Esophagus muscularis mucosa (tissue), 4 donors: ENCODE results near the gene LFNG. TPM values are rescaled to one million over a fixed set of nuclear protein-coding genes. Genes with fewer than 3 reads are reported as not detected.
"Not testable (repeated sequence)": the region's sequence is repeated elsewhere in the genome, so short reads cannot be mapped to it uniquely, and the experiment has no call there.

Experiments used
- DNase-seq: peaks from one replicate; pipeline ENCODE4 v3.0.0-alpha.2; 2017; ENCODE audit errors: extremely low spot score
- H3K27ac ChIP-seq, 4 donors: fragments of 200-600 bp; sonication (generic); replicated peaks in 1 of 4; 1 replicate in 3 of 4; 2 replicates in 1 of 4; pipeline ENCODE4 v1.5.1; 2016 to 2019; ENCODE audit warnings: mild to moderate bottlenecking in 1 of 4
- H3K27me3 ChIP-seq, 4 donors: fragments of 200-600 bp; sonication (generic); one replicate each; pipeline versions ENCODE4 v1.5.1 to v1.6.0; 2016 to 2019
- H3K36me3 ChIP-seq, 4 donors: fragments of 200-600 bp; sonication (generic); one replicate each; pipeline ENCODE4 v1.5.1; 2016 to 2019
- H3K4me1 ChIP-seq, 4 donors: fragments of 200-600 bp; sonication (generic); one replicate each; pipeline ENCODE4 v1.5.1; 2016 to 2019
- H3K4me3 ChIP-seq, 4 donors: fragments of 200-600 bp; sonication (generic); 1 replicate in 2 of 4; 2 replicates in 2 of 4; pipeline ENCODE4 v1.5.1; 2016 to 2019; ENCODE audit warnings: mild to moderate bottlenecking in 4 of 4, moderate library complexity in 1 of 4
- H3K9me3 ChIP-seq, 4 donors: fragments of 200-600 bp; sonication (generic); 1 replicate in 3 of 4; 2 replicates in 1 of 4; pipeline ENCODE4 v1.5.1; 2016 to 2019
- CTCF ChIP-seq, 3 experiments: fragments of 200-600 bp in 2 of 3; fragments of 450-650 bp in 1 of 3; sonication (generic) in 2 of 3; IDR thresholded peaks; one replicate each; pipeline ENCODE4 v1.5.1; 2017 to 2019; ENCODE audit warnings: antibody characterized with exemption in 3 of 3, mild to moderate bottlenecking in 2 of 3, moderate library complexity in 1 of 3
- EP300 ChIP-seq: sonication (generic); formaldehyde crosslinking; IDR thresholded peaks from one replicate; pipeline ENCODE4 v1.6.1; 2017; ENCODE audit warnings: antibody characterized with exemption
- POLR2A ChIP-seq: fragments of 450-650 bp; IDR thresholded peaks from one replicate; pipeline ENCODE4 v1.6.1; 2017; ENCODE audit warnings: antibody characterized with exemption, moderate library complexity, mild to moderate bottlenecking, low read depth
- POLR2AphosphoS5 ChIP-seq, 2 donors: sonication (generic); formaldehyde crosslinking; IDR thresholded peaks; one replicate each; pipeline ENCODE4 v1.6.1; 2017; ENCODE audit warnings: antibody characterized with exemption in 2 of 2
- WGBS: methylation state at CpG from one replicate; pipeline ENCODE4 v1.1.5; 2018; 5-methylcytosine and 5-hydroxymethylcytosine counted together
- intact Hi-C: fragments of 100-400 bp; cut with DNase I; formaldehyde crosslinking; loops from one replicate; pipeline ENCODE4 v1.15.1; 2023
- total RNA-seq, 4 donors: library from RNA; depleted of rRNA; stranded (reverse); fragments of >200 nt; gene quantifications; one replicate each; pipeline versions ENCODE4 v1.1.0 to v1.2.1, GENCODE V29; 2016

Gene LFNG
- total RNA-seq, 4 donors from 2014 or later: 6.1 to 10.7 (median 8.3) TPM

GRCh38 chr7:2530071-2530987, 10.8 kb downstream of the LFNG start:
- H3K9me3 ChIP-seq: no peaks in the 10 kb centered on the region
- H3K4me1 ChIP-seq: peaks cover 33 to 66% (median 59%) of the 10 kb centered on the region in 4 donors
- H3K4me3 ChIP-seq: no peak overlapping the region
- peak overlapping the region; percentile 59 to 75 (median 70) for H3K27ac ChIP-seq
- WGBS: 82% methylated on average over 13 of the region's 16 CpGs
- intact Hi-C loops: no loop called here
- no peak for TF ChIP-seq CTCF (IDR thresholded peaks at IDR 0.05)
- TF ChIP-seq POLR2A: no peak
- TF ChIP-seq POLR2AphosphoS5 (IDR thresholded peaks at IDR 0.05): no peak
- no peak for TF ChIP-seq EP300
- DNase-seq: no peak
- H3K27me3 ChIP-seq: peaks cover 0 to 62% (median 3%) of the 10 kb centered on the region in 4 donors
- peaks cover 0 to 29% (median 16%) of the 10 kb centered on the region in 4 donors for H3K36me3 ChIP-seq

GRCh38 chr7:2530994-2531795, 11.6 kb downstream of the LFNG start:
- intact Hi-C loops, H3K9me3 ChIP-seq, H3K4me3 ChIP-seq, DNase-seq: not testable (repeated sequence)
- H3K4me1 ChIP-seq: peaks cover 32 to 58% (median 53%) of the 10 kb centered on the region in 4 donors
- 62% methylated on average over 28 of the region's 43 CpGs for WGBS
- H3K36me3 ChIP-seq: peaks cover 0 to 20% (median 10%) of the 10 kb centered on the region in 4 donors
- peaks cover 0 to 53% (median under 1%) of the 10 kb centered on the region in 4 donors for H3K27me3 ChIP-seq
- H3K27ac ChIP-seq: peak overlapping the region; percentile 59 to 75 (median 70)

GRCh38 chr7:2531796-2532110, 12.2 kb downstream of the LFNG start:
- H3K4me1 ChIP-seq: peaks cover 32 to 53% (median 48%) of the 10 kb centered on the region in 4 donors
- peaks cover 0 to 15% (median 5%) of the 10 kb centered on the region in 4 donors for H3K36me3 ChIP-seq
- DNase-seq, H3K27ac ChIP-seq, H3K4me3 ChIP-seq, intact Hi-C loops, H3K9me3 ChIP-seq: not testable (repeated sequence)
- H3K27me3 ChIP-seq: peaks cover 0 to 48% (median 0%) of the 10 kb centered on the region in 4 donors
- 52% methylated on average over 10 of the region's 17 CpGs for WGBS

GRCh38 chr7:2532199-2532772, 12.7 kb downstream of the LFNG start:
- H3K36me3 ChIP-seq, H3K4me3 ChIP-seq, intact Hi-C loops, H3K27ac ChIP-seq, H3K9me3 ChIP-seq, DNase-seq: not testable (repeated sequence)
- Histone ChIP-seq H3K4me1 (peaks cover 32 to 47% (median 43%) of the 10 kb centered on the region in 4 donors), H3K27me3 (peaks cover 0 to 42% (median 0%) of the 10 kb centered on the region in 4 donors)
- WGBS: no CpG with 5 or more reads among the region's 15 CpGs

GRCh38 chr7:2532816-2533215, 13.2 kb downstream of the LFNG start:
- Histone ChIP-seq H3K27me3 (peaks cover 0 to 37% (median 0%) of the 10 kb centered on the region in 4 donors), H3K4me1 (peaks cover 32 to 42% (median 38%) of the 10 kb centered on the region in 4 donors)
- DNase-seq, H3K27ac ChIP-seq, H3K9me3 ChIP-seq, H3K36me3 ChIP-seq, H3K4me3 ChIP-seq, intact Hi-C loops: not testable (repeated sequence)
- no CpG with 5 or more reads among the region's 8 CpGs for WGBS

GRCh38 chr7:2533566-2533965, 14.0 kb downstream of the LFNG start:
- H3K27ac ChIP-seq, H3K9me3 ChIP-seq, intact Hi-C loops, DNase-seq, H3K4me3 ChIP-seq: not testable (repeated sequence)
- H3K4me1 ChIP-seq: peaks cover 26 to 35% (median 31%) of the 10 kb centered on the region in 4 donors
- H3K27me3 ChIP-seq: peaks cover 0 to 32% (median 0%) of the 10 kb centered on the region in 4 donors
- WGBS: 83% methylated on average over 5 of the region's 8 CpGs
- peaks cover 9 to 14% (median 10%) of the 10 kb centered on the region in 4 donors for H3K36me3 ChIP-seq

GRCh38 chr7:2534214-2534613, 14.6 kb downstream of the LFNG start:
- H3K36me3 ChIP-seq: peaks cover 14 to 20% (median 15%) of the 10 kb centered on the region in 4 donors
- H3K4me3 ChIP-seq, H3K27ac ChIP-seq, intact Hi-C loops, H3K9me3 ChIP-seq, DNase-seq: not testable (repeated sequence)
- H3K27me3 ChIP-seq: peaks cover 0 to 26% (median 0%) of the 10 kb centered on the region in 4 donors
- H3K4me1 ChIP-seq: peaks cover 20 to 28% (median 25%) of the 10 kb centered on the region in 4 donors
- no CpG with 5 or more reads among the region's 34 CpGs for WGBS

GRCh38 chr7:2535872-2536627, 16.5 kb downstream of the LFNG start:
- WGBS: 87% methylated on average over 3 of the region's 19 CpGs
- DNase-seq, H3K27ac ChIP-seq, H3K27me3 ChIP-seq, H3K4me1 ChIP-seq, H3K9me3 ChIP-seq, intact Hi-C loops, H3K4me3 ChIP-seq: not testable (repeated sequence)
- peaks cover 22 to 38% (median 33%) of the 10 kb centered on the region in 4 donors for H3K36me3 ChIP-seq
